ENCODE data around the gene SDHB. TPM values are rescaled to one million over a fixed set of nuclear protein-coding genes. Genes with fewer than 3 reads are reported as not detected.

Gene SDHB
- total RNA-seq, 1 donor from 2014 or later, result 47.2 TPM

- Mint-ChIP-seq H3K27me3 (ENCODE audit: low read depth) (peaks cover 2% of the 10 kb centered on the region), H3K36me3 (ENCODE audit: low read depth) (no peaks in the 10 kb centered on the region), H3K9me3 (no peaks in the 10 kb centered on the region), H3K27ac (ENCODE audit: unreplicated experiment) (no peak overlapping the region), H3K4me3 (no peak overlapping the region), H3K4me1 (no peaks in the 10 kb centered on the region)
- peak; percentile 32 for DNase-seq (ENCODE audit: low read depth, low spot score)
- TF ChIP-seq CTCF (conservative IDR thresholded peaks at IDR 0.05), result peak; percentile 65
These were observed 21.8 kb upstream of the SDHB start for GRCh38 chr1:17075470-17076255.

- Mint-ChIP-seq H3K4me3 (no peak overlapping the region), H3K27ac (ENCODE audit: unreplicated experiment) (no peak overlapping the region), H3K36me3 (ENCODE audit: low read depth) (no peaks in the 10 kb centered on the region), H3K9me3 (no peaks in the 10 kb centered on the region), H3K4me1 (no peaks in the 10 kb centered on the region), H3K27me3 (ENCODE audit: low read depth) (no peaks in the 10 kb centered on the region)
- TF ChIP-seq CTCF (conservative IDR thresholded peaks at IDR 0.05), result no peak
- no peak for DNase-seq (ENCODE audit: low read depth, low spot score)
These were observed 18.0 kb upstream of the SDHB start for GRCh38 chr1:17071794-17072193.

GRCh38 chr1:17070163-17070525, 16.3 kb upstream of the SDHB start:
- Mint-ChIP-seq H3K9me3 (no peaks in the 10 kb centered on the region), H3K36me3 (ENCODE audit: low read depth) (no peaks in the 10 kb centered on the region), H3K4me3 (no peak overlapping the region), H3K4me1 (no peaks in the 10 kb centered on the region), H3K27me3 (ENCODE audit: low read depth) (no peaks in the 10 kb centered on the region), H3K27ac (ENCODE audit: unreplicated experiment) (no peak overlapping the region)
- no peak for TF ChIP-seq CTCF (conservative IDR thresholded peaks at IDR 0.05)
- no peak for DNase-seq (ENCODE audit: low read depth, low spot score)

GRCh38 chr1:17069452-17070162, 15.8 kb upstream of the SDHB start:
- H3K4me1 Mint-ChIP-seq, result no peaks in the 10 kb centered on the region
- no peak for DNase-seq (ENCODE audit: low read depth, low spot score)
- no peaks in the 10 kb centered on the region for H3K36me3 Mint-ChIP-seq (ENCODE audit: low read depth)
- H3K27ac Mint-ChIP-seq (ENCODE audit: unreplicated experiment), result no peak overlapping the region
- H3K4me3 Mint-ChIP-seq, result no peak overlapping the region
- no peak for TF ChIP-seq CTCF (conservative IDR thresholded peaks at IDR 0.05)
- no peaks in the 10 kb centered on the region for H3K9me3 Mint-ChIP-seq
- H3K27me3 Mint-ChIP-seq (ENCODE audit: low read depth), result no peaks in the 10 kb centered on the region

- TF ChIP-seq CTCF (conservative IDR thresholded peaks at IDR 0.05), result no peak
- H3K9me3 Mint-ChIP-seq, result no peaks in the 10 kb centered on the region
- H3K27ac Mint-ChIP-seq (ENCODE audit: unreplicated experiment), result no peak overlapping the region
- H3K4me1 Mint-ChIP-seq, result no peaks in the 10 kb centered on the region
- H3K4me3 Mint-ChIP-seq, result no peak overlapping the region
- no peaks in the 10 kb centered on the region for H3K27me3 Mint-ChIP-seq (ENCODE audit: low read depth)
- no peaks in the 10 kb centered on the region for H3K36me3 Mint-ChIP-seq (ENCODE audit: low read depth)
- no peak for DNase-seq (ENCODE audit: low read depth, low spot score)
These were observed 15.0 kb upstream of the SDHB start for GRCh38 chr1:17068789-17069188.

Data from neural crest cell (in vitro differentiated cells).